ENCODE results near the gene DPEP2NB.
"Not testable (repeated sequence)": the region's sequence is repeated elsewhere in the genome, so short reads cannot be mapped to it uniquely, and the experiment has no call there.

DPEP2NB gene, protein sequence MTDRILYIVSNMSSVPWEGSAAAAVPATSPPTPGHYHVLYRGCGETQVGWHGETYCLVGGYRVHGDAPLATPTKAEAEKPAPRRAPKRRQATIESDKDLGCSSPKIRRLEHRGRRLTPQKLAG

DNA sequence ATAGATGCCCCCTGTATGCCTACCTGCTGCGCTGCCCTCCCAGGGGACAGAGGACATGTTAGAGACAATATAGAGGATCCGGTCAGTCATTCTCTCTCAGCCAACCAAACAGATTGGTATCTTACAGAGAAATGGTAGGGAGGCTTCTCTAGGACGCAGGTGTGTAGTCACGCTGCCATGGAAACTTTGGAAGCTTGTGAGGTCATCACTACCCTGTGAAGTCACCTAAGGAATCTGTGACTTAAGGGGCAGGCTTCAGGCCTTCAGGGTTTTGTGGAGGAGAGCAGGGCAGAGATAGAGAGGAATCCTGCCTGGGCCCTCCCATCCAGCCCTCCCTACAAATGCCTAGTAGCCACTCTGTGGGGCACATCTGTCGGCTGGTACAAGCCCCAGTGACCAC lies at the start of gene DPEP2NB:
DPEP2NB (minus strand) TSS at position 231 of the 400 bp plus-strand sequence; CDS start at position 90, 141 bp downstream.
- no peak for DNase-seq

DNA sequence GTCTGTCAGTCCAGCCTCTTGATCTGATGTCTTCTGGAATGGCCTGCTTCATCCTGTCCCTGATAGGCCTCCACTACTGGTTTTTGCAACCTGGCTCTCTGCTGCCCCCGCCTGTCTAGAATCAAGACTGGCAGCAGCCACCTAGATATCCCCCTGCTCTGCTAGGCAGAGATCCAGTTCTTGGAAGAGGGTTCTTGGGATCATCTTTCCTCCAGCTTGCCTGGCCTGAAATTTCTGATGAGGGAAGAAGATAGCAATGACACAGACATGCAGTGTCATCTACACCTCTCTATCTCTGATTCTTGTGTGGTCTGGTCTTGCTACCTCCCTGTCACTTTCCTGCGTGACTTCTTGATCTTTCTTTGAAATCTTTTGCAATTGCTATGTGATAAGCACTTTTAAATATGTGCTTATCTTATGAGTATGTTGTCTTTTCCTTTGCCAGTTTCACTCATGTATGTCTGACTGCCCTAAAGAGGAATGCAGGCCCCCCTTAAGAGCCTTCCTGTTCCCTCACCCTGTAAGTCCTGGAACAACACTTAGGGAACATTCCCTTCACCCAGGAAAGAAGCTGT lies 49.2 kb upstream of the DPEP2NB start:
- no peak for DNase-seq

DNA sequence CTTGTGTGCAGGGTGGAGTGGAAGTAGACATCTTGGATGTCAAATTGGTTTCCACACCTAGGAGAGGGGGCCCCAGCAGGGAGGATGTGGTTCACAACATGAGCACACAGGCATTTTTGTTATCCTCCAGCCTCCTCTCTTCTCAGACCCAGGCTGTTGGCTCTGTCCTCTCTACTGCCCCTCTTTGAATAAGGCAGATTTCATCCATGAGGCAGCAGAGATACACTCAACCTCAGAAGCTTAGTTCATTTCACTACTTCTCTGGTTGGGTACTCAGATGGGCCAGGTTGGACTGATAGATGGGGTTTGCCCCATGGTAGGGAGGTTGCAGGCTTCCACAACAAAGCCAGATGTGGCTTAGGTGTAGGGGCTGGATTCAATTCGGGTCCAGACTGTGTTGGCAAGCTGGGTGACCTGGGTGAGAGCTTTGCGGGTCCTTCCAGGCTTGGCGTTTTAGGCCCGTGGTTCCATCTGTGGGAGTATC lies 47.2 kb upstream of the DPEP2NB start:
- DNase-seq = no peak

DNA sequence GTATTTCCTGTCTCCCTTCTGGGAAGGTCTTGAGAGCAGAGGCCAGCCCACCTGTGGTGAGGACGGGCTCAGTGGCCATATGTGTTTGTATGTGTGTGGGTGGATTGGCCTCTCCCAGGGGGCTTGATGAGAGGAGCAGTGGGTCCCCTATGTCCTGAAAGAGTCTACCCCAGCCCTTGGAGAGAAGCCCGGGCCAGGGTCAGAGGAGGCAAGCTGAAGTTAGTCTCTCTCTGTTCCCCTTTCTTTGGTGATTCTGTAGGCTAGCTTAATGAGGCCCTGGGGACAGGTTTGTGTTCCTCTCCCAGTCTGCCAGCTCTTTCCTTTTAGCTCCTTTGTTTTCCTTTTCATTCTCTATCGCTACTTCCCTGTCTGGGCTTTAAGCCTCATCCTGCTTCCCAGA lies 45.7 kb upstream of the DPEP2NB start:
- DNase-seq = no peak

DNA sequence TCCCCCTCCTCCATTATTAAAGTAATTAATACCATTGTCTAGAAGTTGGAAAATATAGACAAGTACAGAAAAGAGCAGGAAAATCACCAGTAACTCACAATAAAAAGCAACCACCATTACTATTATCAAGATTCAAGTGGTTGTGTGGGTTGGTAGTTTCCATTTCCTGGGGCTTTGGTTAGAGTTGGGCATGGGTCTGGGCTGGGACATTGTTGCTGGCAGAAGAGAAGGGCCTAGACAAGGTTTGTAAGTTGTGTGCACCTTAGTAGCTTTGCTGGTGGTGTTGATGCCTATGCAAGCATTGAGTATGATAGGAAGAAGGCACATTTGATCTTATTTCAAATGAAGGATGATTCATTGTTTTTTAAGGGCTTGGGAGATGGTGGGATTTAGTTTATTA lies 44.1 kb upstream of the DPEP2NB start:
- no peak for DNase-seq

DNA sequence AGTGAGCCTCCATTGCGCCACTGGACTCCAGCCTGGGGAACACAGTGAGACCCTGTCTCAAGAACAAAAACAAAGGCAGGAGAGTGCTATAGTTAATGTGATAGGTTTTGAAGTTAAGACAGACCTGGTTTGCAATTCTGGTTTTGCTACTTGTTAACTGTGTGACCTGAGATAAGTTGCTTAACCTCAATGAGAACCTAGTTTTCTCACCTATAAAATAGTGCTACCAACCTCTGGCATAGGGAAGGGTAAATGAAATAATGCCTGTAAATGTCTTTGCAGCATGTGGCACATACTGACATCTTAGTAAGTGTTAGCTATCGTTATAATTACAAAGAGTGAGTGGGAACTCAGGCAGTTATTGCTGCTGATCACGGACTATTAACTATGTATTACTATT lies 39.7 kb upstream of the DPEP2NB start:
- DNase-seq = no peak

DNA sequence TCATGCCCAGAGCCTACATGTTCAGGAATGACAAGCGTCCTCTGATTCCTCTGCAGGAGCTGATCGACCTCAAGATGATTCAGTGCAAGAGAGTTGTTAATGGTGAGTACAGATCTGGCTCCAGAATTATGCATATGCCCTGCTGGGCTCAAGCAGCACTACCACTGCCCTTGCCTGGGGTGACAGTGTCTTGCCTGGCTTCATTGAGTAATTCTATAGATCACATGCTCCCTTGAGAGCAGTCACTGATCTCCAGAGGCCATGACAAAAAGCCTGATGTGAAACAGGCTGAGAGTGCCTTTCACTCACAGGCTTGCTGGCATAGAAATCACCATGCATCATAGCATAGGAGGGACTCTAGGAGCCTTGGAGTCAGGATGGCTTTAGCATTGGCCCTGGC lies 33.7 kb upstream of the DPEP2NB start:
- DNase-seq = no peak

DNA sequence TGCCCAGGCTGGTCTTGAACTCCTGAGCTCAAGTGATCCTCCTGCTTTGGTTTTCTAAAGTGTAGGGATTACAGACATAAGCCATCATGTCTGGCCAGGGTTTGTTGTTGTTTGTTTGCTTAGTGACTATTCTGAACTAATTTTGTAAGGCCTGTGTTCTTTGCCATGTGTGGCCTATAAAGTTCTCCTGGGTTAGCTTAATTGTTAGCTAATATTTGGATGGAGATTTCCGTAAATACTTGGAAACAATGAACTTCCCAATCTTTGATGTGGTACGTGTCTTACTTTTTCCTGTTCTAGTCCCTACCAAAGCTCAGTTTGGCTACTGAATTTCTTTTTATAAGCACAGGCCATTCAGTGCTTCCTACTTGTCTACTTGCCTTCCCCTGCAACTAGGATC lies 32.3 kb upstream of the DPEP2NB start:
- no peak for DNase-seq

DNA sequence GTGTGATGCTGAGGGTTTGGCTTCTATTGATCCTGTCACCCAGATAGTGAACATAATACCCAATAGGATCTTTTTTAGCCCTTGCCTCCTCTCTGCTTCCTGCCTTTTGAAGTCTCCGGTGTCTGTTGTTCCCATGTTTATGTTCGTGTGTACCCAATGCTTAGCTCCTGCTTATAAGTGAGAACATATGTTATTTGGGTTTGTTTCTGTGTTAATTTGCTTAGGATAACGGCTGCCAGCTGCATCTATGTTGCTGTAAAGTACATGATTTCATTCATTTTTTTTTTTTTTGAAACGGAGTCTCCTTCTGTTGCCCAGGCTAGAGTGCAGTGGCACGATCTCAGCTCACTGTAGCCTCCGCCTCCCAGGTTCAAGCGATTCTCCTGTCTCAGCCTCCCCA lies 30.4 kb upstream of the DPEP2NB start:
- DNase-seq = no peak

DNA sequence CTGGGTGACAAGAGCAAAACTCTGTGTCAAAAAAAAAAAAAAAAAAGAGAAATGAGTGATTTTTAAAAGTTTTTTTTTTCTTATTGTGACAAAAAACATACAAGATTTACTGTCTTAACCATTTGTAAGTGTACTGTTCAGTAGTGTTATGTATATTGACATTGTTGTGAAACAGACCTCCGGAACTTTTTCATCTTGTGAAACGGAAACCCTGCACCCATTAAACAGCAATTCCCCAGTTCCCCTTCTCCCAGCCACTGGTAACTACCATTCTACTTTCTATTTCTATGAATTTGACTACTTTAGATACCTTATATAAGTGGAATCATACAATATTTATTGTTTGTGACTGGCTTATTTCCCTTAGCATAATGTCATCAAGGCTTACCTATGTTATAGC lies 26.1 kb upstream of the DPEP2NB start:
- no peak for DNase-seq

DNA sequence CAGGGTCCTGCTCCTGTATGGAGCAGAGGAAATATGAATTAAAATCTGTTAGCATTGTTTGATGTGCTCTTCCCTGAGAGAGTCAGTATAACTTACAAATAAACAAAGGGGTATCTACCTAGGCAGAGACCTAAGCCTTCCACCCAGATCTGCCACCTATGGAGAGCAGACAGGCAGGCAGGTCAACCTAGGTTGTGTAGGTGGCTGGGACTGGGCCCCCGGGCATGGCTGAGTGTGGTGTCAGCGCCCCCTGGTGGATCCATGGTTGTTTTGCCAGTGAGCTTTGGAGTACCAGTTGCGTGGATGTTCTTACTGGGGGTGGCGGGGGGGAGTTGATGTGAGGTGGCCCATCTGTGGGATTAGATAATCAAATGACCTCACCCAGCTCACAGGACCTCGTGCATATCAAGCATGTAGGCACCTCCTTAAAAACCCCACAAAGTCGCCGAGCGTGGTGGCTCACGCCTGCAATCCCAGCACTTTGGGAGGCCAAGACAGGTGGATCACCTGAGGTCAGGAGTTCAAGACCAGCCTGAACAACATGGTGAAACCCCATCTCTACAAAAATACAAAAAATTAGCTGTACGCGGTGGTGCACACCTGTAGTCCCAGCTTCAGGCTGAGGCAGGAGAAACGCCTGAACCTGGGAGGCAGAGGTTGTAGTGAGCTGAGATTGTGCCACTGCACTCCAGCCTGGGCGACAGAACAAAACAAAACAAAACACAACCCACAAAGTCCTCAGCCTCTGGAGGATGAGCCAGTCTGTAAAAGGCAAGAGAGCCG lies 25.0 kb upstream of the DPEP2NB start:
- DNase-seq = peak; percentile 35

DNA sequence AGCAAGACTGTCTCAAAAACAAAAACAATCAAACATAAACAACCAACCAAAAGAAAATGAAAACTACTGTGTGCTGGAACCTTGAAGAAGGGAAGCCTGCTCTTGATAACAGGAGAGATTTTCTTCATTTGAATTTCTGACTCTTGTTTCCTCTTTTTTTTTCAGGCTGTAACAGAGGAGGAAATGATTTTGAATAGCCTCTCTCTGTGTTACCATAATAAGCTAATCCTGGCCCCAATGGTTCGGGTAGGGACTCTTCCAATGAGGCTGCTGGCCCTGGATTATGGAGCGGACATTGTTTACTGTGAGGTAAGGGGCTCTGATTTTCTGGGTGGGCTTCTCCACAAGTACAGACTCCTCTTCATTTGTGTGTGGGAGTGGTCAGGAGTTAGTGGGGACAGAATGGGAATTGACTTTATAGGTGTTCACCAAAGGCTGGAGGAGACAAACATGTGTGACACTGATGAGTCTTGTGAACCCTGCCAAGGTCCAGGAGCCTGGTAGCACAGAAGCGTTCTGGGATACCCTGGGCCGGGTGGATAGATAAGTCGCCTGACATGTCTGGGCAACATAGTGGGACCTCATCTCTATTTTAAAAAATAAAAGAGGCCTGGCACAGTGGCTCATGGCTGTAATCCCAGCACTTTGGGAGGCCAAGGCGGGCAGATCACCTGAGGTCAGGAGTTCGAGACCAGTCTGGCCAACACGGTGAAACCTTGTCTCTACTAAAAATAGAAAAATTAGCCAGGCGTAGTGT lies 22.3 kb upstream of the DPEP2NB start:
- no peak for DNase-seq

DNA sequence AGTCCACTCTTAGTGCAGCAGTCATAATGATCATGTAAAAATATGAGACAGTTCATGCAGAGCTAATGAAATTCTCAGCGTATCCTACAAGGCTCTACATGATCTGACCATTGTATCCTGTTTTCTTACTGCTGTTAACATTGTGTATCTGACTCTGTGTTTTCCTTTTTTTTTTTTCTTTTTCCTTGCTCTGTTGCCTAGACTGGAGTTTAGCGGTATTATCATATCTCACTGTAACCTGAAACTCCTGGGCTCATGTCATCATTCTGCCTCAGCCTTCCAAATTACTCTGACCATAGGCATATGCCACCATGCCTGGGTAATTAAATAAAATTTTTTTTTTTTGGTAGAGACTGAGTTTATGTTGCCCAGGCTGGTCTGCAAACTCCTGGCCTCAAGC lies 19.5 kb upstream of the DPEP2NB start:
- no peak for DNase-seq

DNA sequence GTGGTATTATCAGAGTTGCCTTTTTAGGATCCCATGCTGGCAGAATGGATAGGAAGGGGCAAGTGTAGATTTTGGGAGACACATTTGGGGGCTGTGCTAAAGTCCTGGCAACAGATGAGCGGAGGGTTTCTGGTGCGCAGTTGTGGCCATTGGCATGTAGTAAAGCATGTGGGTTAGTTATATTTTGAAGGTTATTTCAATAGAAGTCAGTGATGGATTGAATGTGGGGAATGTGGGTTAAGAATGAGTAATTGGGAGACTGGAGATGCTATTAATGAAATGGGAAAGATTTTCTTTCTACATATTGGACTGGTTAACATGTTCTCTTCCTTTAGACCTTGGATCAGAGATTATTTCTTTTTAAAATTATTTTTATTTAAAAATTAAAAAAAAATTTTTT lies 17.4 kb upstream of the DPEP2NB start:
- no peak for DNase-seq

DNA sequence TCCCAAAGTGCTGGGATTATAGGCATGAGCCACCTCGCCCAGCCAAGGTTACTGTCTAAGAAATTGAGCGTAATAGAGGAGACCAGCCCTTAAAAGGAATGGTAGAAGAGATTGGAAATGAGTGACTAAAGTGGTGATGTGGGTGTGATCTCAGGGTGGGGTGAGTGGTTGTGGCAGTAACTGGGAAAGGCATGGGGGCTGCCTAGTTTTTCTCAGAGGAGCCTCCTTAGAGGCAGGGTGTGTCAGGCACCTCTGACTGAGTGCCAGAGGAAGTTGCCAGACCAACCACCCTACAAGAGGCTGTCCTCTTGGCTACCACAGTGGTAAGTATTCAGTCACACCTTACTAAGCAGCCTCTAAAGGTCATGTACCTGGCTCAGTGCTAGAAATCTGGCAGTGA lies 16.2 kb upstream of the DPEP2NB start:
- DNase-seq = no peak

DNA sequence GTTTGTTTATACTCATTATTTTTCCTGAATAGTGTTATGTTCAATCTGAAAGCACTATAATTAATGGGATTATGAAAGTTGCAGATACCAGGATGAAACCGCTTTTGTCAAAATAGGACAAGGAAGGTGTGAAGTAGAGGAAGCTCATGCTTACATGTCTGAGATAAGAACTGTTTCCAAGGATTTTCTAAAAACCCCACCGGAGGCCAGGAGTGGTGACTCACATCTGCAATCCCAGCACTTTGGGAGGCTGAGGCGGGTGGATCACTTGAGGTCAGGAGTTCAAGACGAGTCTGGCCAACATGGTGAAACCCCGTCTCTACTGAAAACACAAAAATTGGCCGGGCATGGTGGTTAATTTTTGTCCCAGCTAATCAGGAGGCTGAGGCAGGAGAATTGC lies 14.4 kb upstream of the DPEP2NB start:
- not testable (repeated sequence) for DNase-seq

DNA sequence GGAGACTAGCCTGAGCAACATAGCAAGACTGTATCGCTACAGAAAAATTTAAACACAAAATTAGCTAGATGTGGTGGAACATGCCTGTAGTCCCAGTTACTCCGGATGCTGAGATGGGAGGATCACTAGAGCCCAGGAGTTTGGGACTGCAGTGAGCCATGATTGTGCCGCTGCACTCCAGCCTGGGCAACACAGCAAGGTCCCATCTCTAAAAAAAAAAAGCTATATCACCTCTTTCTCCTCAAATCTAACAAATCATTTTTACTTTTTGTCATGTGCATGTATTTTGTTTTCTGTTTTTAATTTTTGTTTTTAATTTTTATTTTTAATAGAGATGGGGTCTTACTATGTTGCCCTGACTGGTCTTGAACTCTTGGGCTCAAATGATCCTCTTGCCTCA lies 13.3 kb upstream of the DPEP2NB start:
- DNase-seq = no peak

DNA sequence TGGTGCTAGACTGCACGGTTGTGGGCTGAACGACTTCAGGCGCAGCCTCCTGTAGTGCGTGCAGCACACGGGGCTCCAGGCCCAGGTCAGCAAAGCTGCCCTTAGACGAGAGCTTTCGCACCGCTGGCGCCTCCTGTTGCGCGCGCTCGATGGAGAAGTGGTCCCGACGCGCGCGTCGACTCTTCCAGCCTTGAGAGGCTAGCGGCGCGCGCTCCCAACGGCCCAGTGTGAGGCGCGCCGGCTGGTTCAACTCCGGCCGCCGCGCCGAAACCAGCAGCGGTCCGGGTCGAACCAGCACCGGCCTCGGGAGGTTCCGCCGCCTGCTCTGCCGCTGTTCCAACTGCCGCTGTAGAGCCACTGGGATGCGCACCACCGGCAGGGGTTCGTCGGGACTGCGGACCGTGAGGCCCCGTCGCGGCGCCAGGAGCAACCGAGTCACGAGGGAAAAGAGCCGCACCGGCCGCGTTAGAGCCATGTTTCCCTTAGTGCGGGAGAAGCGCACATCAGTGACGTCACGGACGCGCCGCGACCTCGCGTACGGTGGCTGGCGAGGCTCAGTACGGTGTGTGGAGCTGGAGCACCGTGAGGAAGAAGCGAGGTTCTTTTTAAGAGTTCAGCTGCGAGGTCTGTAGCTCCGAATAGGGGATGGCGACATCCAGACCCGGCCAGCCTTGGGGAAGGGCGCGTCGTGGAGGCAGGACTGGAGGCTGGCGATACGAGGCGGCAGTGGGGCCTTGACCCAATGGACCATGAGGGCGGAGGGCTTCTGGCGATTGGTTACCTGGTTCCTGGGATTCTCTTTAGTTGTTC lies 7.2 kb upstream of the DPEP2NB start, which contains the start of the genes DDX28 and DUS2:
DDX28 (minus strand) TSS at position 505 of the 810 bp plus-strand sequence; CDS start at position 475, 30 bp downstream.
DUS2 (plus strand) TSS at position 557 of the 810 bp plus-strand sequence. CDS start 14,740 bp downstream, outside the sequence.
- peak; percentile 41 for DNase-seq

DNA sequence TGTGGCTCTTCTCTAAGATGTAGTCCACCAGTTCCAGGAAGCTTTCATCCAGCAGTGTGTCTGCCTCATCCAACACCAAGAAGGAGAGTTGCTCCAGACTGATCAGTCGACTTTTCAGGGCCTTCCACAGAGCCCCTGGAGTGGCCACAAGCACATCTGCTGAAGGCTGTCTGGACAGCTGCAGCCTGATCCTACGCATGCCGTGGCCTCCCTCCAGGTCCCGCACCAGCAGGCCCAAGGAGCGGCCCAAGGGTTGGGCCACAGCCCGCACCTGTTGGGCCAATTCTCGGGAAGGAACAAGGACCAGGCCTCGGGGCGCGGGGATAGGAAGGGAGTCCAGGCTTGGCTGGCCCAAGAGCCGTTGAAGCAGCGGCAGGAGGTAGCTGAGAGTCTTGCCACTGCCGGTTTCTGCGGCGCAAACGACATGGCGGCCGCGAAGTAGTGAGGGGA lies 6.6 kb upstream of the DPEP2NB start:
- no peak for DNase-seq

DNA sequence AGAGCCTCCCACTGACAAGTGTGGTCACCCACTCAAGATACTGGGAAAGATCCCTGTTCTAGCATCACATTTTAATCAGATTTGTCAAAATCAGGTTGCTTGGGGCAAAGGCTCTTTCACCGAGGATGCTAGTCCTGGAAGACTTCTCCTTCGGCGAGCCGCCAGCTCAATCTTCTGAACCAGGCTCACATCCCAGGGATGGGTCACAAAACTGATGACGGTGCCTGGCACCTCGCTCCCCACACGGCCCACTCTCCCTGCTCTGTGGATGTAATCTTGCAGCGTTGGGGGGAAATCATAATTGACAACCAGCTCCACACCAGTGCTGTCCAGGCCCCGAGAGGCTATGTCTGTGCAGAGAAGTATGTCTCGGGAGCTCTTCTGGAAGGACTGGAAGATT lies 5.8 kb upstream of the DPEP2NB start:
- DNase-seq = no peak

DNA sequence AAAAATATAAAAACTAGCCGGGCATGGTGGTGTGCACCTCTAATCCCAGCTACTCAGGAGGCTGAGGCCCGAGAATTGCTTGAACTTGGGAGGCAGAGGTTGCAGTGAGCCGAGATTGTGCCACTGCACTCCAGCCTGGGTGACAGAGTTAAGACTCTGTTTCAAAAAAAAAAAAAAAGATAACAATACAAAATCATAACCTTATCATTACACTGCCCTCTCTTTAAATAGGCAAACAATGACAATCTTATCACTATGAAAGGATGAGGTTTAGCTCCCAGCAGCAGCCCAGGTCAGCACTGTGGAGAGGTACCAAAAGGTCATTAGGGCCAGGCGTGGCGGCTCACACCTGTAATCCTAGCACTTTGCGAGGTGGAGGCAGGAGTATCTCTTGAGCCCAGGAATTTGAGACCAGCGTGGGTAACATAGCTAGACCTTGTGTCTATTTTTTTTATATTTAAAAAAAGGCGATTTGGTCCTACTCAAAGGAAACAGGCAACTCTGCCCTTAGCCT lies 3.5 kb upstream of the DPEP2NB start:
- DNase-seq = no peak

DNA sequence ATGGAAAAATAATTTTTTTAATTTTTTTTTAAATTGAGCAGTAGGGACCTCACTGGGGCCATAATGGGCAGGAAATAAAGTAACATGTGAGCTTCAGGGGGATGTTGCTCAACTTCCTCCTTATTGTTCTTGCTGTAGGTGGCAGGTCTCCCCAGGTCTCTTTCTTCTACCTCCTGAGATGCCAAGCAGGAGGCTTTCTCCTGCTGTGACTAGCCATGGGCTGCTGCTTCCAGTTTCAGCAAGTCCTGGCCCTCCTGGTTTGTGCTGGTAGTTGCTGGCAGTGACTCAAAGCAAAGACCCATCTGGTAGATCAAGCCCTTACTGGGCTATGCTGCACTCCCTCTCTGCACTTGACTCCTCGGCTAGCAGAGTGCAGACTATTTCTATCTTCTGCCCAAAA lies 2.3 kb downstream of the DPEP2NB start:
- DNase-seq = no peak

Measured in NCI-H524 treated with DMSO at 0.1 percent for 48 hours (cell line).